Measurements from ENCODE around the gene PLPP3.

The PLPP3 gene

DNA sequence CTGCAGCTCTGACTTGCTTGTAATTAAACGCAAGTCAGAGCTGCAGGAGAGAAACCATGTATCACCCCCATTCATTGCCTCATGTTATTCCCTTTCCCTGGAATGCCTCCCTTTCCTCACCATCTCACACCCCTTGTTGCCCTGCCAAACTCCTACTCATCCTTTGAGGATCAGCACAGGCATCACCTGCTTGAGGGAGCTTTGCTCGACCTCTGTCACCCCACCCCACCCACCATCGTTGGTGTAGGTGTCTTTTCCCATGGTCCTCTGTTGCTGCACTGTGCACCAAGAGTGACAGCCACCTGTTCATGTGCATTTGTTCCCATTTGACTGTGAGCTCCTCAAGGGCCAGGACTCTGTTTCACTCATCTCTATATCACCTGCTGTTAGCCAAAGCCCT is 117.2 kb downstream of the PLPP3 start:
- no peak for DNase-seq (ENCODE audit: low spot score)

DNA sequence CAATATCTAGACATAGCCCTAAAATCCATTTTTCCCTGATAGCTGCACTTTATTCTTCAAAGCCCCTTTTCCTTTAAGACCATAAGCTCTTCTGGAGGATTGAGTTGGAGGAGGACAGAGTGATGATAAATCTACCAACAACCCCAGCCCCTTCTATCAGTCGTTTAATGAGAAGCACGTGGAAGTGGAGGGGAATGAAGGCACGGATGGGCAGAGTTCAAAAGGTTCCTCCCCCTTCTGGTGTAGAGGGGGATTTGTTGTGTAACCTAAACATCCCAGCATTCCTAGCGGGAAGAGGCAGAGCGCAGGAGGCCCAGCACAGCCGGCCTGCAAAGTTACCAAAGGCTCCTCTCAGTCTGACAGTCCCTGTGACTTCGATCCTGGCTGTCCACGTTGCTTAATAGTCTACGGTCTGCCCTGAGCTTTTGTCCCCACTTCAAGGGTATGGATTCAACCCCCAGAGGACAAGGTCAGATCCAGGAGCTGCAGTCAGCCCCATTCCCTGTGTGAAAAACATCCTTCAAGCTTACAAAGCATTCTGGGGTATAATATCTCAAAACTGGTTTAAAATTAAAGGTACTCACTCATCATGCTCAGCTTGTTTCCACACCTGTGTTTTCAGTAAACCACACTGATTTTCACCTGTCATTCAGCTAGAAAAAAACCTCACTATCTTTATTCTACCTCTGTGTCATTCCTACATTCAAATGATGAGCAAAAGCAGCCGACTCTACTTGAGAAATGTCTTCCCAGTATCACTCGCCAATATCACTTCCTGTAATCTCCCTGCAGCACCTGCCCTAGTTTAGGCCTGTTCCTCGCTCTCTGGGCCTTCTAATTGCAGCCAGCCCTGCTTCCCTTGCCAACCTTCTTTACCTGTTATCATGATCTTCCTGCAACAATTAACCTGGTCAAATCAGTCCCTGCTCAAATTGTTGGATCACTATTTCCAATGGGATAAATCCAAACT is 117.9 kb downstream of the PLPP3 start:
- no peak for DNase-seq (ENCODE audit: low spot score)

DNA sequence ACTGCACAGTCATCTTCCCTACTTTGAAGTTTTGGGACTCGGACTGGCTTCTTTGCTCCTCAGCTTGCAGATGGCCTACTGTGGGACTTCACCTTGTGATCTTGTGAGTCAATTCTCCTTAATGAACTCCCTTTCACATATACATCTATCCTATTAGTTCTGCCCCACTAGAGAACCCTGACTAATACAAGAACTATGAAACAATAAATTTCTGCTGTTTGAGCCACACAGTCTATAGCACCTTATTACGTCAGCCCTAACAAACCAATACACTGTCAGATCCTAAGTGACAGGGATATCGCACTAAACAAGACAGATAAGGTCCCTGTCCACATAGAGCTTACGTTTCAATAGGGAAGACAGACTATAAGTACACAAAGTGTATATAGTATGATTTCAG is 120.1 kb downstream of the PLPP3 start:
- no peak for DNase-seq (ENCODE audit: low spot score)

DNA sequence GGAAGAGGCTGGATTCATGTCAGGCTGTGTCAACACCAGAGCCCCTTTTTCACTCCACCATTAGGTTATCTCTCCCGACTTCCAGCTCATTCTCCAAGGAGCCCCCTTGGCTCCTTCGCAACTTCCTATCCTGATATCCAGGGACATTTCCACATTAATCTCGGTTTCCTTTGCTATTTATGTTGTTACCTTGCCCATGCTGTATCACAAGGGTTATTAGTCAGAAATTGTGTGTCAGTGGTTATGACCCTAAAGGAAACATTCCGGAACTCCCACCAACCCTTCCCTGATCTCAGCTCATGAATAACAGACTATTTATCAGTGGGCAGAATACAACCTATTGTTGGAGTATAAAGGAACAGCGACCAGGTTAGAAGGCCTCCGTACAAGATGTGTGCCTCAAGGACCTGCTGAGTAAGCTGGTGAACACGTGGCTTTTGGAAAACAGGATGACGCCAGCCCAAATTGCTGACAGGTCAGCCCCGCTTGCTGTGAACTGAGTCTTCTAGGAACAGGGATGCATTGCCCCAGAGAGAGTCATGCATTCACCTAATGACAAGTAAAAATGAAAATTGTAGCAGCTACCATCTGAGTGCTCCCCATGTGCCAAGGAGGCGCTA is 121.5 kb downstream of the PLPP3 start:
- DNase-seq (ENCODE audit: low spot score) = no peak

DNA sequence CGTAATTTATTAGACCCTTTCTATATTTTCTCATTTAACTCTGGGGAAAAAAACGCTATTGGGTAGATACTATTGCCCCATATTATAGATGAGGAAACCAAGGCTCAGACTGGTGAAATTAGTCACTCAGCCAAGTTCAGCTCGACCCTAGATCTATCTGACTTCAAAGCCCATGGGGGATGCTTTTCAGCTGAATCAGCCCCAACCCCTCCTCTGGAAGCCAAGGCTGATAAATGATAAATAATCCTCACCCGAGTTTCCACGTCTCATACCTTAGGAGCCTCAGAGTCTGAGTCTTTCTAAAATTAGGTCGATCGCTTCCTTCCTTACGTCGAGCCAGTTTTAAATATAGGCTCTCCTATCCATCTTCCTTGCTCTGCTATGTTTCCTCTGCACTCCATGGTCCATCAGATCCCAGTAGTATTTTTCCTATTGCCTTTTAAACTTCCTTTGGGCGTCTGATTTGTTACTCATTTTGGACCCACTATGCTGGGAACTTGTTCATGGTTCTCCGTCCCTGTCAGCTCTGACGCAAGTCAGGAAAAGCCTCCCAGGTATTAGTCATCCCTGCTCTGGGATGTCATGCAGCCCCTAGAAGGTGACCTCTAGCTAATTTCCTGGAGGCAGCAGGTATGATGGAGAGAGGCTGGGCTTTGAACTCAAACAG is 122.8 kb downstream of the PLPP3 start:
- DNase-seq (ENCODE audit: low spot score) = peak; percentile 57

DNA sequence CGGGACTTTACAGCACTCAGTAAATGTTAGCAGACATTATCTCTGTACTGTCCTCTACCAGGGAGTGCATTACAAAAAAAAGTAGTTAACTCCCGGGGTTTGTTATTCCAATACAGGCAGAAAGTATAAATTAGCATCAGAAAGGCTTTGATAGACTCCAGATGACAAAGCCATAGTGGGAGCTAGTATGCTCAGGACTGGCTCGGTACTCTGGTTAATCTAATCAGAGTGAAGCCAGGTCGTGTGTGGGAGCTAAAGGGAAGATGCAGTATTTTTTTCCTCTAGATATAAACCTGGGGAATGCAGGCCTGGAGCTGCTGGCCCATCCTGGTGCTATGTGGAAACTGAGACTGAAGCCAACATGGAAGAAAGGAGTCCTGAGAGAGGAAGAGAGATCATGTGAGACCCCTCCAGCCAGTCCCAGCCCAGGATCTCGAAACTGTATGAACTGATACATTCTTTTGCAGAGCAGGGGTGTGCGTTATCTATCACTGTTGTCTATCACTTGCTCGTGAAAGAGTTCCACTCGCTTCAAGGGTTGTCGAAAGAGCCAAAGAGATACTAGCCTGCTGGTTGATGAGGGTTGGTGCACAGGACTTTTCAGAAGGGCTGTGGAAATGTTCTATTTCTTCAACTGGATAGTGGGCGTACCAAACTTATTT is 125.8 kb downstream of the PLPP3 start:
- no peak for DNase-seq (ENCODE audit: low spot score)

DNA sequence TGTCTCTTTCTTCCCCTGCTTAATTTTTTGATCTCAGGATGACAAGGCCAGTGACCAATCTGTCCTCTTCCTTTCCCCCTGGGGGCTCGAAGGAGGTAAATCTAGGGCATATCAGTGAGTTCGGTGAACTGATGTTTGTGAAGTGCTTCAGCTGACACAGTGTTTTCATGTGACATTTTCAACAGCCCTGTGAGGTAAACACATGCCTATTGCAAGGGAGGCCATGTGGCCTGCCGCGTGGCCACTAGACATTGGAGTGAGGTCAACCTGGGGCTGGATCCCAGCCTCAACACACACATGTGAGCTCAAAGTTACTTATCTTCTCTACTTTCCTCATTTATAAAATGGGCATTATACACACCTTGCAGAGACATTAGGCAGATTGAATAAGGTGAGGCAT is 126.3 kb downstream of the PLPP3 start:
- no peak for DNase-seq (ENCODE audit: low spot score)

DNA sequence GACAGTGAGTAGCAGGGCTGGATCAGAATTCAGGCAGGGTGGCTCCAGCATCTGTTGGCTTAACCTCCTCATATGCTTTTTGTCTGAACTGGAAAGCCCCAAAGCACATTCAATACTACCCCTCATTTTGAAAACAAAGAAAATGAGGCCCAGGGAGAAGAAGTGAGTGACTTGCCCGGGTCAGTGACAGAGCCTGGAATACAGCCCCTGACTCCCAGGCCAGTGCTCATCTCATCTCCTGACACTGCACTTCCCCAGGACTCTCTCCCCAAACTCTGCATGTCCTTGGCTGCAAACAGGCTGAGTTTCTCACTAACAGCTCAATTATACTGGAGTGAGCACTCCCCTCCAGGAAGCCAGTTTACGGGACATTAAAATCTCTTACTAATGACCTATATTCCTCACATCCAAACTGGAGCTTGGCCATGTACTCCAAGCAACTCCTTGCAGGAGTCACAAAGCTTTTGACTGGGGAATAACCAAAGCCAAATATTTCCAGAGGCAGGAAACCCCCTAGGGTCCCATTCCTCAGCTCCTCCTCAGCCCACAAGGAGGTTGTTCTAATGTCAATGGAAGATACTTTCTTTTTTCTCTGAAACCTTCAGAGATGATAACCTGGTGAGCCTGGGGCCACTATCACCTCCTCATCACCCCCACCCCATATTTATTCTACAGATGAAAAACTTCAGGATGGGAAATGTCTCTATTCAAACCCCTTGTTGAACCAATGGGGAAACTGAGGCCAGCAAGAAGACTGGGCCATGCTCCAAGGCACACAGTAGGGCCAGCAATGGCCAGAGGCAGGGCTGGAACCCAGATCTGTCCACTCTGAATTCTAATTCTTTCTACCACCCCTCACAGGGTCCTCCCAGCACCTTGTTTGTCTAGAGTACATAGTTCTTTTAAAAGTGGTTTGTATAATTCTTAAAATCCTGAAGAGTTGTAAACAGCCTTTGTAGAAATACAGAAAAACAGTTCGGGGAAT is 127.0 kb downstream of the PLPP3 start:
- no peak for DNase-seq (ENCODE audit: low spot score)

DNA sequence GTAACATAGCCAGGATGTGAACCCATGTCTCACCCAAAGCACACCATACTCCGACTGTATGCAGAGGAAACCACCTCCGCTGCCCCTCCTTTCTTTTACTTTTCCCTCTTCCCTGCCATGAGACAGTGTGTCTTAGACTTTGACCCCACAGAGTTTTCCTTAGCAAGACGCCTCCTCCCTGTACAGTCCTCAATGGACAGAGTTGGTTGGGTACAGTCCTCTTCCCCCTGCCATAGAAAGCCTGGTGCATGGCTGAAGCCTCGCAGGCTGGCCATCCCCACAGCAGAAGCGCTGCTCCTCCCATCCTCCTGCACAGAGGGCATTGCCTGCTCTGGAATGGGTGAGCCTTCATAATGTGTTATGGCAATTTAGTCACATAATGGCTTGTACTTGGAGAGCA is 127.9 kb downstream of the PLPP3 start:
- no peak for DNase-seq (ENCODE audit: low spot score)

DNA sequence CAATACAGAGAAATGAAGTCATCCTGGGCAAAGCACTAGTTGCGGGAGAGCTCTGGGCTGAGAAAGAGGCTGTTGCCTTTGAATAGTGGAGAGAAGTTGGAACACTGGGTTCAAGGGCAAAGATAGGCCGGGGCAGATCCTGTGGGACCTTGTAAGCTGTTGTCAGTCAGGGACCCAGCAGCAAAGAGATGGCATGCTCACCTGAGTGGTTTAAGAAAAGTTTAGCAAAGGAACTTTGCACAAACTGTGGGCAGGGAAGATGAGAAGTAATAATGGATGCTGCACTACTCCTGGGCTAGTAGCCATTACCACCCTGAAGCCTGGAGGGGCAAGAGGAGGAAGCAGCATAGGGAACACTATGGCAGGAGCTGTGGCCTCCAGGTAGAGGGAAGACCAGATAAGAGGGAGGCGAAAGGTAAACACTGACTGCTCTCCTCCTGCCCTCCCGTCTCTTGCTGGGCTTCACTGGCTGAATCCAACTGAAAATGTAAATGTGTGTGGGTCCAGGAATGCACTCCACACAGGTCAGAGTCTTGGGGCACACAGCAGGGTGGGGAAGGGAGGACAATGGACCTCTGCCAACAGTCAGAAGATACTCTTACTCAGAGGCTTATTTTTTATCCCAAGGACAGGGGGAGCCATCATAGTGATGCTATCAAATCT is 129.2 kb downstream of the PLPP3 start:
- no peak for DNase-seq (ENCODE audit: low spot score)

DNA sequence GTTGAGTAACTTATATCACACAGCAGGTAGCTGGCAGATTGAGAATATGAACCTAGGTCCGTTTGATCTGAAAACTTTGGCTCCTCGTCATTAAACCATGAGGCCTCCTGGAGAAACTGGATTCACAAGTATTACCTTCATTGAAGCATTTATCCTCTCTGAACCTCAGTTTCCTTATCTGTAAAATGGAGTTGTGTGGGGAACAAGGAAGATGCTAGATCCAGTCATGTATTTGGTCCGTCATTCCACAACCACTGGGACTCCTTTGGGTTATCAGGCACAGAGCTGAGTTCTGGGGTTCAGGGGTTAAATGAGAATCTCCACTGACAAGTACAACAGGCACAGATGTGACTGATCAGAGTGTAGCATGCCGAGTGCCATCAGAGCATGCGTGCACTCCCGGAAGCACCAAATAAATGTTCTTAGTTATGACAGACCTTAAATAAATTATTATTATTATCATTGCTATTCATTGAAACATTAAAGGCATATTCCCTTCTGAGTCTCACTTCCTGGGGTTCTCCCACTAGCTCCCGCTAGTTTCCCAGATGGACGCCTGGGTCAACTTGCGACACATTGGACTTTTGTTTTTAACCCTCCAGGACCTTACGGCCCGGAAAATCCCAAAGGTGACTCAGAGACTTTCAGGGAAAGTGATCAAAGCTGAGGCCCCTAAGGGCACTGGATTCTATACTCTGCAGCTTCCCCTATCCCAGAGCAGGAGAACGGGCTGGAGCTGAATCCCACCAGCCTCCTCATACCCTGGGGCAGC is 130.6 kb downstream of the PLPP3 start:
- DNase-seq (ENCODE audit: low spot score) = peak; percentile 49

DNA sequence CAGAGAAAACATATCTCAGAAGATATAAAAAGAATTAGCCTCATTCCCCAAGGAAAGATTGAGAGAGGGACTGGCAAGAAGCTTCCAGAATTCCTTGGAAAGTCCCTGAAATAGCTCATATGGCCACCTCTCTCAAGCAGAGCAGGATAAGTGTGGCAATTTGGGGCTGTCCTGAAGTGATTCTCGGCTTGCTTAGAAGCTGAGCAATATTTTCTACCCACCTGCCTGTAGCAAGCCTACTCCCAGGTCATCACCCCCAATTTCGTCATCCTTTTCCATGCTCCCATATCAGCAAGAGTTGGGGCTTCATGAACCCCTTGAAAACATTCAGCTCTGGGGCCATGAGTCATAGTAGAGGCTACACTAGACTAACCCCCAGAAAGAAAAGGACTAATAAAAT is 131.5 kb downstream of the PLPP3 start:
- DNase-seq (ENCODE audit: low spot score) = no peak

DNA sequence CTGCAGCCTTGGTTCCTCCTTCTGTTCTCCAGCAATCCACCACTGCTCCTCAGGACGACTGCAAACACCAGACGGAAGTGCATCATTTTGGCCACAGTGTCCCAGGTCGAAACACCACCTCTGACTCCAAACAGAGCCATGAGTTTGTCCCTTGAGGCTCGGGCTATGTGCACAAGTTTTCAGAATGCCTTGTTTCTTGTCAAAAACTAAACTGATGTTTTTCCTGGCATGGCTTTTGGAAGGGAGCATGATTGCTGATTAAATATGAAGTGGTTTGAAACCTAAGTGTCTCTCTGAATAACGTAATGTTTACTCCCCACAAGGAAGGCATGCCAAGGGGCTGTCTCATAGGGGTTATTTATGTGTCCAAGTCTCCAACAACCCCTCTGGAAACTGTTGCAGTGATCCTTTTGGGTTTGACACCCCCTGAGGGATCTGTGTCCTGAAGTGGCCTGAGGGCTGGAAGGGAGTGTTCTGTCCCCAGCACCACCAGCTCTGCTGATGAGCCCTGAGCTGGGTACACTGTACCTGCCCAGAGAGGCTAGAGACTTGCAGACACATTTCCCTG is 132.7 kb downstream of the PLPP3 start:
- DNase-seq (ENCODE audit: low spot score) = no peak

DNA sequence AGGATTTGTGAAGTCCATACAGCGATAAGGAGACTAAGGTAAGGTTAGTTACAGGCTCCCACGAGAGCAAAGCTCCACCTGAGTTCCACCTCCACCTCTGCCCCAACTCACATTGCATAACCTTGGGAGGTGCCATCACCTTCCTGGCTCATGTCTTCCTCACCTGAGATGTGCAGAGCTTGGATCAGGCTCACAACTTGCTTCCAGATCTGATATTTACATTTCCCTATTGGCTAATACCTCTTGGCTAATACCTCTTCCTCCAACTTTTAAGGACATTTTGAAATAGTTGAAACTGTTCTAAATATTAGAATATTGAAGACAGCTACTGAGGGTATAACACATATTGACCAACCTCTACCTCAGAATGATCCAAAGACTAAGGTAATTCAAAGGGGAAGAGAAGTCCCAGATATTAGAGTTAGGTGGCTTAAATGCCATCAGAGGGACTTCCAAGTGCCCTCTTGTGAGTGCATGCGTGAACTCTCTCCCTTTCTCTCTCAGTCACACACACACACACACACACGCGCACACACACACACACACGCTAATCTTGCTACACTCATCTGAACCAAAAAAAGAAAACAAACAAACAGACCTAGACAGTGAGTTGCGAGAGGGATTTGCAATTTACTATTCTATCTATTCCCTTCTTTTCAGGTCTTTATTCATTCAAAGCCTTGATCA is 134.3 kb downstream of the PLPP3 start:
- no peak for DNase-seq (ENCODE audit: low spot score)

Data from AG20443 (cell line).